ENCODE measurements around the gene STX12.
"Not testable (repeated sequence)": the region's sequence is repeated elsewhere in the genome, so short reads cannot be mapped to it uniquely, and the experiment has no call there.

The STX12 gene

GRCh38 chr1:27831568-27832410, 58.8 kb downstream of the STX12 start:
- no peak for DNase-seq

- no peak for DNase-seq
These were observed 59.7 kb downstream of the STX12 start for GRCh38 chr1:27832762-27833161.

- DNase-seq: no peak
These were observed 60.5 kb downstream of the STX12 start for GRCh38 chr1:27833470-27833869.

- no peak for DNase-seq
These were observed 62.0 kb downstream of the STX12 start for GRCh38 chr1:27835046-27835445.

- no peak for DNase-seq
These were observed 62.5 kb downstream of the STX12 start for GRCh38 chr1:27835501-27835900.

- DNase-seq: no peak
These were observed 76.9 kb downstream of the STX12 start for GRCh38 chr1:27849951-27850350.

- DNase-seq: no peak
These were observed 82.1 kb downstream of the STX12 start for GRCh38 chr1:27855085-27855484.

GRCh38 chr1:27856561-27857343, 83.7 kb downstream of the STX12 start:
- DNase-seq: no peak

- not testable (repeated sequence) for DNase-seq
These were observed 84.5 kb downstream of the STX12 start for GRCh38 chr1:27857552-27857951.

- peak; percentile 85 to 92 for DNase-seq
These were observed 85.3 kb downstream of the STX12 start for GRCh38 chr1:27858072-27858948.

GRCh38 chr1:27858949-27859576, 86.0 kb downstream of the STX12 start:
- DNase-seq: peak in 1 of 2 donors; percentile 10

GRCh38 chr1:27861436-27861835, 88.4 kb downstream of the STX12 start:
- DNase-seq: no peak

GRCh38 chr1:27862004-27862403, 89.0 kb downstream of the STX12 start:
- no peak for DNase-seq

GRCh38 chr1:27862671-27863537, 89.9 kb downstream of the STX12 start:
- peak; percentile 98 to 99 for DNase-seq

- DNase-seq: peak; percentile 86 to 88
These were observed 90.5 kb downstream of the STX12 start for GRCh38 chr1:27863538-27863915.

GRCh38 chr1:27864264-27864895, 91.4 kb downstream of the STX12 start:
- DNase-seq: peak; percentile 88 to 92

GRCh38 chr1:27865821-27866220, 92.8 kb downstream of the STX12 start:
- peak; percentile 25 to 45 for DNase-seq

GRCh38 chr1:27868556-27868931, 95.5 kb downstream of the STX12 start:
- no peak for DNase-seq

GRCh38 chr1:27868932-27869718, 96.1 kb downstream of the STX12 start:
- DNase-seq: peak; percentile 45 to 70

GRCh38 chr1:27869719-27870085, 96.7 kb downstream of the STX12 start:
- no peak for DNase-seq

Measured in inflammatory macrophage (primary cell).